Body of pancreas (tissue), 4 donors: Measurements from ENCODE around the gene RAB3B.

ENCODE experiments used
- CTCF ChIP-seq, 7 experiments: fragments of 450-650 bp in 4 of 7; fragments of 200-600 bp in 3 of 7; sonication (generic) in 3 of 7; IDR thresholded peaks; one replicate each; pipeline ENCODE4 v1.5.1; 2016 to 2019; ENCODE audit warnings: antibody characterized with exemption in 7 of 7
- POLR2A ChIP-seq, 3 donors: fragments of 450-650 bp; IDR thresholded peaks; one replicate each; pipeline ENCODE4 v1.6.1; 2016; ENCODE audit warnings: antibody characterized with exemption in 3 of 3, mild to moderate bottlenecking in 2 of 3

GRCh38 chr1:51952638-51953037 is 37.9 kb downstream of the RAB3B start:
- no peak for TF ChIP-seq CTCF (IDR thresholded peaks at IDR 0.05)
- no peak for TF ChIP-seq POLR2A (IDR thresholded peaks at IDR 0.05)
